ENCODE measurements around the gene FAM78B.

The FAM78B gene

GRCh38 chr1:166116026-166116425 is 50.8 kb downstream of the FAM78B start:
- DNase-seq: no peak

- no peak for DNase-seq
Measured at GRCh38 chr1:166114419-166114818, 52.4 kb downstream of the FAM78B start.

GRCh38 chr1:166113630-166114029 is 53.2 kb downstream of the FAM78B start:
- DNase-seq: no peak

- DNase-seq: no peak
Measured at GRCh38 chr1:166113031-166113430, 53.8 kb downstream of the FAM78B start.

- DNase-seq: no peak
Measured at GRCh38 chr1:166112425-166112824, 54.4 kb downstream of the FAM78B start.

- DNase-seq: no peak
Measured at GRCh38 chr1:166111430-166111829, 55.4 kb downstream of the FAM78B start.

GRCh38 chr1:166090244-166090643 is 76.6 kb downstream of the FAM78B start:
- DNase-seq: no peak

GRCh38 chr1:166089804-166090203 is 77.0 kb downstream of the FAM78B start:
- DNase-seq: no peak

- no peak for DNase-seq
Measured at GRCh38 chr1:166088572-166088955, 78.2 kb downstream of the FAM78B start.

GRCh38 chr1:166087734-166088571 is 78.8 kb downstream of the FAM78B start:
- DNase-seq: no peak

- DNase-seq: no peak
Measured at GRCh38 chr1:166086113-166086883, 80.5 kb downstream of the FAM78B start.

- DNase-seq: no peak
Measured at GRCh38 chr1:166084613-166085012, 82.2 kb downstream of the FAM78B start.

GRCh38 chr1:166083887-166084286 is 82.9 kb downstream of the FAM78B start:
- no peak for DNase-seq

- no peak for DNase-seq
Measured at GRCh38 chr1:166082601-166083000, 84.2 kb downstream of the FAM78B start.

GRCh38 chr1:166080967-166081870 is 85.6 kb downstream of the FAM78B start:
- DNase-seq: no peak

- no peak for DNase-seq
Measured at GRCh38 chr1:166080277-166080966, 86.4 kb downstream of the FAM78B start.

- no peak for DNase-seq
Measured at GRCh38 chr1:166079276-166079675, 87.5 kb downstream of the FAM78B start.

GRCh38 chr1:166073489-166073888 is 93.3 kb downstream of the FAM78B start:
- no peak for DNase-seq

GRCh38 chr1:166069390-166069789 is 97.4 kb downstream of the FAM78B start:
- no peak for DNase-seq

GRCh38 chr1:166066107-166066506 is 100.7 kb downstream of the FAM78B start:
- DNase-seq: no peak

GRCh38 chr1:166064951-166065350 is 101.8 kb downstream of the FAM78B start:
- no peak for DNase-seq

- no peak for DNase-seq
Measured at GRCh38 chr1:166064313-166064926, 102.4 kb downstream of the FAM78B start.
